GM18951 (cell line): ENCODE data around the gene LYZ.
"Not testable (repeated sequence)": the region's sequence is repeated elsewhere in the genome, so short reads cannot be mapped to it uniquely, and the experiment has no call there.

Experiments used
- POLR2A ChIP-seq: IDR thresholded peaks from 4 replicates; pipeline ENCODE4 v1.6.1; 2011; ENCODE audit warnings: mild to moderate bottlenecking; ENCODE audit not compliant: insufficient read length, insufficient read depth; ENCODE audit errors: extremely low read depth
- in situ Hi-C: fragments of 300-500 bp; cut with MboI; formaldehyde crosslinking; loops from one replicate; pipeline ENCODE4 v1.12.0; 2022; ENCODE audit warnings: low sequenced_read_pairs, mixed read lengths, inconsistent platforms; ENCODE audit not compliant: unreplicated experiment

LYZ gene

DNA sequence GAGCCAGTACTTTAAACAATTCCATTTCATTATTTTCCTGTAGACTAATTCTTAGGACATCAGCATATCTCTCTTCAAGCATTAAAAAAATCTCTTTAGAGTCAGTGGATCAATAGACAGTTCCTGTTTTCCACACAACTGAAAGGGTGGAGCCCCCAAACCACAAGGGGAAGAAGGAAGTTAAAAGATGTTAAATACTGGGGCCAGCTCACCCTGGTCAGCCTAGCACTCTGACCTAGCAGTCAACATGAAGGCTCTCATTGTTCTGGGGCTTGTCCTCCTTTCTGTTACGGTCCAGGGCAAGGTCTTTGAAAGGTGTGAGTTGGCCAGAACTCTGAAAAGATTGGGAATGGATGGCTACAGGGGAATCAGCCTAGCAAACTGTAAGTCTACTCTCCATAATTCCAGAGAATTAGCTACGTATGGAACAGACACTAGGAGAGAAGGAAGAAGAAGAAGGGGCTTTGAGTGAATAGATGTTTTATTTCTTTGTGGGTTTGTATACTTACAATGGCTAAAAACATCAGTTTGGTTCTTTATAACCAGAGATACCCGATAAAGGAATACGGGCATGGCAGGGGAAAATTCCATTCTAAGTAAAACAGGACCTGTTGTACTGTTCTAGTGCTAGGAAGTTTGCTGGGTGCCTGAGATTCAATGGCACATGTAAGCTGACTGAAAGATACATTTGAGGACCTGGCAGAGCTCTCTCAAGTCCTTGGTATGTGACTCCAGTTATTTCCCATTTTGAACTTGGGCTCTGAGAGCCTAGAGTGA, at the start of gene LYZ:
Gene LYZ (plus strand): TSS at position 220 of the 777 bp plus-strand sequence. CDS start 28 bp downstream, at position 248.
- no peak for TF ChIP-seq POLR2A
- in situ Hi-C loops = no loop called here

- no peak for TF ChIP-seq POLR2A
- in situ Hi-C loops = no loop called here
These were observed 49.2 kb upstream of the LYZ start for GRCh38 chr12:69298947-69299346.

DNA sequence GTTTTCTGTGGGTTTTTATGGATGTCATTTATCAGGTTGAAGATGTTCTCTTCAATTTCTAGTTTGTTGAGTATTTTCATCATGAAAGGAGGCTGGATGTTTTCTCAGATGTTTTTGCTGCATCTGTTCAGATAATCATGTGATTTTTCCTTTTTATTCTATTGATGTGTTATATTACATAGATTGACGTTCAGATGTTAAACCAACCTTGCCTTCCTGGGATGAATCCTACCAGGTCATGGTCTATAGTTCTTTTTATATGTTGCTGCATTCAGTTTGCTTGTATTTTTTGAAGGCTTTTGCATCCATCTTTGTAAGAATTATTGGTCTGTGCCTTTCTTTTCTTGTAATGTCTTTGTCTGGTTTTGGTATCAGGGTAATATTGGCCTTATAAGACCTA, 43.9 kb upstream of the LYZ start:
- in situ Hi-C loops = no loop called here
- TF ChIP-seq POLR2A = no peak

DNA sequence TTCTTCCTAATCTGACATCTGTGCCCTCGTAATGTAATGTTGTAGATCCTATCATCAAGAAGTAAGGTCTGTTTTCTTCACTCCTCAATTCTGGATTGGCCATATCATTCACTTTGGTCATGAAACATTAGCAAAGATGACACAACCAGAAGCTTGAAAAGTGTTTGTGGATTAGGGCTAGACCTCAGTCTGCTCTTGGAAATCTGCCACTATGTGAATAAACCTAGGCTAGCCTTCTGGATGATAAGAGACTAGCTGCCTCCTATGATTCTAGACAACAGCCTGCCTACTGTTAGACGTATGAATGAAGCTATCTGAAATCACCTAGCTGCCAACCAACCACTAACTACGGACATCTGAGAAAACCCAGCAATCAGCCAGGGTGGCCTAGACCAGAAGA, 38.7 kb upstream of the LYZ start:
- in situ Hi-C loops = no loop called here
- no peak for TF ChIP-seq POLR2A

GRCh38 chr12:69313209-69313608, 35.0 kb upstream of the LYZ start:
- in situ Hi-C loops = no loop called here
- no peak for TF ChIP-seq POLR2A

GRCh38 chr12:69316784-69317183, 31.4 kb upstream of the LYZ start:
- in situ Hi-C loops = not testable (repeated sequence)

GRCh38 chr12:69317233-69317632, 30.9 kb upstream of the LYZ start:
- in situ Hi-C loops = not testable (repeated sequence)

- in situ Hi-C loops = no loop called here
- no peak for TF ChIP-seq POLR2A
These were observed 30.0 kb upstream of the LYZ start for GRCh38 chr12:69318225-69318624.

- in situ Hi-C loops = no loop called here
- TF ChIP-seq POLR2A = no peak
These were observed 26.8 kb upstream of the LYZ start for GRCh38 chr12:69321351-69321750.

DNA sequence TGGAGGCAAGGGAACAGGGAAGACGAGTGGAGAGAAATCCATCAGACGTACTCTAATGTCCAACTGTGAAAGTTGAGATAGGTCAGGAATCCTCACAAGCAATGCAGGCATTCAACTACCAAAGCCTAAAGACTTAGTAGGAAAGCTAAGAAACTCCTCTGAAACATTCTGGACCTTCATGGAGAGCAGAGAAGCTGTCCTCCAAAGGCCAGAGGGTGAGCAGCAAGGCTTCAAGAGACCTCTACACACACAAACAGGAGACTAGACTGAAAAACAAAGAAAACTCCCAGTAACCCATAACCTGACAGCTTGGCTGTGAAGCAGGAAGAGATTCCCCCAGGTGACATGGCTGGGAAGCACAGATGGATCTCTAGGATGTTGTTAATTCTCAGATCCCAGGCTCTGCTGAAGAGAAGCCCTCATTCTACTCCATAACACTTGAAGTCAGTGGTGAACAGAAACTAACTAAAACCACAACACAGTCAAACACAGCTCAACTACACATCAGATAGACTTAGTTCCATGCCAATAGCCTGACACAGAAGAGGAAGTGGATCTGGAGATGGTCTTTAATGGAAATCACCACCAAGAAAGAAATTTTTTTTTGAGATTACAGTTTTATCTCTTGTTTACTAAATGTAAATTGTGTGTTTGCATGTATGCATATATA, 23.2 kb upstream of the LYZ start:
- in situ Hi-C loops = no loop called here
- no peak for TF ChIP-seq POLR2A

GRCh38 chr12:69328426-69328825, 19.8 kb upstream of the LYZ start:
- in situ Hi-C loops = no loop called here

DNA sequence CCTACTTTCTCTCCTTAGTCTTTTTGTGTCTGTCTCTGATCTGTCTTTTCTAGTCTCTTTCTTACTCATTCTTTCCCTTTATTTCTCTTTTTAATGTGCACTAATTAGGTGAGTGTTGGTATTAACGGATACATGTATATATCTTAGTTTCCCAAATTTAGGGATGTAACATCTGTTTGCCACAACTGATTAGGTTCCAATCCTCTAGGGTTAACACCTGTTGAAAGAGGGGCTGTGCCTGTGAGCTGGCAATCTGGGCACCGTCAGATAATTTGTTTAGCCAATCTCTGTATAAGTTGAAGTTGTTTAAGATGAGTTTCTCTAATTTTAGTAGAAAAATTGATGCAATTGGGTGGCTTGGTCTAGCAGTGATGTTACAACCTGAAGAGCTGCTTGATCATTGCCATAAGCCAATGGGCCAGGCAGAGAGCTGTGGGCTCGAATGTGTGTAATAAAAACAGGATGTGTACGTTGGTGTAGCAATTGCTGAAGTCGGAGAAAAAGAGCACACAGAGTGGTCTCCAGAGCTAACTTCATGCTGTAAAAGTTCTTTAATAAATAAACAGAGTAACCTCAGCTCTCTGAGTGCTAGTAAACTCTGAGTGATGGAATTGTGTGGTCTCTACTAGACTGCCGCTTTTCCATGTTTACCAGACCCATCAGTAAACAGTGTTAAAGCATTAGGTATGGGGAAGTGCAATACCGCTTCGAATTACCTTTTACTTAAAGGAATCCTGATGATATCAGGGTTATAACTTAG, 18.3 kb upstream of the LYZ start:
- TF ChIP-seq POLR2A = no peak
- in situ Hi-C loops = no loop called here

More at GRCh38 chr12:69328426-69328825, 19.8 kb upstream of the LYZ start:
- TF ChIP-seq POLR2A = no peak
